ENCODE measurements around the gene RASSF5. TPM values are rescaled to one million over a fixed set of nuclear protein-coding genes. Genes with fewer than 3 reads are reported as not detected.

RASSF5 gene
- total and polyA plus RNA-seq, 10 of the 15 experiments (the other 5 are each of a cell fraction or from before 2014, with no cell fraction given) = 14.0 to 89.6 (median 68.9) TPM

GRCh38 chr1:206590025-206590758, 82.9 kb downstream of the RASSF5 start (continued):
- no peak for TF ChIP-seq EGR1 (IDR thresholded peaks at IDR 0.05; ENCODE audit: borderline replicate concordance in 1 of 2, low read depth in 2 of 2, low read length in 2 of 2)

- Histone ChIP-seq H2AFZ (ENCODE audit: control insufficient read depth, low read depth, low read length) (no peak overlapping the region), H3K36me3 (ENCODE audit: control insufficient read depth in 2 of 2, insufficient read depth in 2 of 2, low read length in 1 of 2) (peaks cover 21 to 33% of the 10 kb centered on the region in 2 experiments), H3K9ac (ENCODE audit: control insufficient read depth, insufficient read depth, low read length) (no peak overlapping the region), H3K27me3 (replicated peaks in 1 of 2; ENCODE audit: control insufficient read depth in 2 of 2, insufficient read depth in 2 of 2, low read length in 1 of 2) (no peaks in the 10 kb centered on the region), H3K79me2 (ENCODE audit: control insufficient read depth, insufficient read depth, low read length) (no peaks in the 10 kb centered on the region), H3K27ac (ENCODE audit: control insufficient read depth, insufficient read depth) (no peak overlapping the region), H3K4me2 (ENCODE audit: control insufficient read depth, insufficient read depth) (no peak overlapping the region), H3K4me3 (no peak overlapping the region), H4K20me1 (ENCODE audit: control insufficient read depth, insufficient read depth) (no peaks in the 10 kb centered on the region), H3K4me1 (ENCODE audit: control insufficient read depth, insufficient read depth, low read length) (peaks cover 6% of the 10 kb centered on the region; the same call in 1 of the 2 replicates), H3K9me3 (replicated peaks; ENCODE audit: control insufficient read depth, insufficient read depth, low read length) (no peaks in the 10 kb centered on the region)
- ChIA-PET SMC1A (ENCODE audit: uncharacterized antibody, unreplicated experiment) (interaction anchor here (0.6 to 4.0 kb wide), 20 partner anchors 8 to 795 kb away, joined by 3 to 25 read pairs (median 4); partner anchors contain the start of gene EIF2D), CTCF (interaction anchor here (0.7 to 6.0 kb wide), 23 partner anchors 8 to 390 kb away, joined by 3 to 44 read pairs (median 6); partner anchors contain the start of genes DYRK3 and EIF2D), POLR2A (interaction anchor here (0.6 to 1.8 kb wide), 5 partner anchors 13 to 110 kb away, joined by 3 to 6 read pairs (median 3); partner anchors contain the start of gene RASSF5), RAD21 (ENCODE audit: unreplicated experiment) (interaction anchor here (0.7 to 2.1 kb wide), 8 partner anchors 8 to 112 kb away, joined by 3 to 9 read pairs (median 4); no protein-coding TSS in a partner anchor)
- BruUV-seq (replicated peaks) = no TSS peak
- 81% methylated on average over 5 of the region's 5 CpGs for WGBS (ENCODE audit: insufficient coverage, insufficient replicate concordance, low lambda C conversion rate, missing lambda C conversion rate)
- DNase-seq (ENCODE audit: low read depth, low spot score) (no peak), FAIRE-seq (no peak), ATAC-seq (no peak)
- in situ Hi-C loops (cut with MboI) = no loop called here
- intact Hi-C loops (cut with micrococcal nuclease; ENCODE audit: unreplicated experiment) = no loop called here
- TF ChIP-seq E2F4 (IDR thresholded peaks at IDR 0.05; ENCODE audit: low read depth, low read length) = no peak
- no peak for TF ChIP-seq PKNOX1 (IDR thresholded peaks at IDR 0.05)
- TF ChIP-seq SREBF1 (IDR thresholded peaks at IDR 0.05; ENCODE audit: low read length) = no peak
- TF ChIP-seq E4F1 (IDR thresholded peaks at IDR 0.05; ENCODE audit: borderline replicate concordance, partially characterized antibody) = no peak
- no peak for TF ChIP-seq ATF3 (IDR thresholded peaks at IDR 0.05; ENCODE audit: borderline replicate concordance, extremely low read depth, low read depth, low read length)
- no peak for TF ChIP-seq PAX5 (IDR thresholded peaks at IDR 0.05; ENCODE audit: borderline replicate concordance, low read depth, low read length)
- no peak for TF ChIP-seq SPI1 (IDR thresholded peaks at IDR 0.05; ENCODE audit: borderline replicate concordance, insufficient read depth, low read depth, low read length)
- no peak for TF ChIP-seq EED (IDR thresholded peaks at IDR 0.05; ENCODE audit: low read depth)
- no peak for TF ChIP-seq PBX3 (IDR thresholded peaks at IDR 0.05; ENCODE audit: insufficient replicate concordance, low read depth, low read length)
- no peak for TF ChIP-seq TCF3 (IDR thresholded peaks at IDR 0.05; ENCODE audit: borderline replicate concordance, insufficient read depth, low read depth, low read length)
- no peak for TF ChIP-seq CHD4 (IDR thresholded peaks at IDR 0.05)
Measured at GRCh38 chr1:206591226-206591625, 83.9 kb downstream of the RASSF5 start.
